Activated CD4-positive, alpha-beta T cell treated with anti-CD3 and anti-CD28 coated beads for 24 hours (primary cell): ENCODE measurements around the gene RNASE4.
A peak's percentile ranks its signal among the peaks of the same experiment; 100 is the strongest.

Source experiments
- DNase-seq, 2 donors: peaks; one replicate each; pipeline ENCODE4 v3.0.0-alpha.2; 2020; ENCODE audit warnings: low read depth in 2 of 2

Gene RNASE4

GRCh38 chr14:20675669-20676068 is 8.7 kb upstream of the RNASE4 start:
- no peak for DNase-seq

DNA sequence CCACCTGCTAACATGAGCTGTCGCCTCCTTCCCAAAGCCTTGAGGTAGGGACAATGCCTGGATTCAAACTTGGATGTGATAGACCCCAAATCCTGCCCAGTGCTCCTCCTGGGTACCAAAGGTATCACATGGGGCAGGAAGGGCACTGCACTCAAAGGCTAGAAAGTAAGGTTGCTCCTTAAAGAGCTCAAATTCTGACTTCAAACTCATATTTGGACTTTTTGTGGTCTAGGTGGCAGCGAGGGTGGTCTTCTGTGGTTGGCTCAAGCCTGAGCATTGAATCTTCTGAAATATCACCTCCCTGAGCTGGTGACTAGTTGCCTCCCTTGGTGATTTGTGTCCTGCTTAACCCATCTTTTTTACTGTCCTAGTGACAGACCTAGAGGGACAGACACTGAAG is 8.3 kb upstream of the RNASE4 start:
- no peak for DNase-seq

DNA sequence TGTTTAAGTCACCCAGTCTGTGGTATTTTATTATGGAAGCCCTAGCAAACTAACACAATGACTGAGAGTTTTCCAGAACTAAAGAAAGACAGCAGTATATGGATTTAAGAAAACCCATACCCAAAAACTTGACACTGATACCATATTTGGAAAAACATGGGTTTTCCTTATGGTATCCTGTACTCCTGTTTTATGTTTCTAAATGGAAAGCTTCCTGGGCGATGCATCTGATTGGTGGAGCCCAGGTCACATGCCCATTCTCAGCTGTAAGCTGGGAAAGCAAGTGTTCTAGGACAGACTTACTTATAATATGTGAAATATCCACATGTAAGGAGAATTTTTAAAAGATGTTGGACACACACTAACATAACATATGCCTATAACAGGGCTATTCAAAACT is 4.5 kb upstream of the RNASE4 start:
- DNase-seq = no peak

DNA sequence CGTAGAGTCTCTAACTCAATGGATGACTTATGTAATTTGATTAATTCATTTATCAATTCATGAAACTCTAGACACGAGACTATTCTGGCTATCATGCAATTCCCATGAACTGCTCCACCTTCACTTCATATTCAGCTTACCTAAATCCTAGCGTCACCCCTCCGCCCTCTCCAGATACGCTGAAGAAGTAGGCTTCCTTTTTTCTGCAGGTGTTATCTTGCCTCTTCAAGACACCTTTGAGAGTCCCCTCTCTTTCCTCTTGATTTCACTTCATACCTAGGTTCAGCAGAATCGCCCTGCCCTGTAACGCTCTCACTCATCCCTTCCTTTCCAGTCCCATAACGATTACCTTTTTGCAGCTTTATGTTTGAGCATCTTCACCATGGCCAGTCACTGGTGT is 4.0 kb upstream of the RNASE4 start:
- no peak for DNase-seq

- peak; percentile 19 to 34 for DNase-seq
These were observed 3.5 kb upstream of the RNASE4 start for GRCh38 chr14:20680843-20681347.

- peak; percentile 77 to 80 for DNase-seq
These were observed 2.8 kb upstream of the RNASE4 start for GRCh38 chr14:20681348-20682126.

DNA sequence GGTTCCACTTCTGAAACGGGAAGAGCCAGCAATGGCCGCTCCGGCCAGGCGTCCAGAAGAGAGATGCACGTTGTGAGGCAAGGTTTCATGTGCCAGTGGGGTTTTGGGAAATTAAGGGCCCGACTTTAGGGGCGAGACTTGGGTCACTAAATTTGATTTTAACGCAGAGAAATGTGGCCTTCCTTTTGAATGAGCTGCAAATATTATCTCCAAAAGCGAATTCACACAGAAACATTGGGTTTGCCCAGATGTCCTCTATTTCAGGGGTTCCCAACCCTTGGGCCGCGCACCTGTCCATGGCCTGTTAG is 2.3 kb upstream of the RNASE4 start:
- DNase-seq = no peak

GRCh38 chr14:20682435-20683124 is 1.8 kb upstream of the RNASE4 start:
- peak; percentile 47 to 64 for DNase-seq

GRCh38 chr14:20683125-20683890 is 1.1 kb upstream of the RNASE4 start:
- peak; percentile 70 to 83 for DNase-seq

- DNase-seq = no peak
These were observed 499 bp downstream of the RNASE4 start for GRCh38 chr14:20684662-20685456.

DNA sequence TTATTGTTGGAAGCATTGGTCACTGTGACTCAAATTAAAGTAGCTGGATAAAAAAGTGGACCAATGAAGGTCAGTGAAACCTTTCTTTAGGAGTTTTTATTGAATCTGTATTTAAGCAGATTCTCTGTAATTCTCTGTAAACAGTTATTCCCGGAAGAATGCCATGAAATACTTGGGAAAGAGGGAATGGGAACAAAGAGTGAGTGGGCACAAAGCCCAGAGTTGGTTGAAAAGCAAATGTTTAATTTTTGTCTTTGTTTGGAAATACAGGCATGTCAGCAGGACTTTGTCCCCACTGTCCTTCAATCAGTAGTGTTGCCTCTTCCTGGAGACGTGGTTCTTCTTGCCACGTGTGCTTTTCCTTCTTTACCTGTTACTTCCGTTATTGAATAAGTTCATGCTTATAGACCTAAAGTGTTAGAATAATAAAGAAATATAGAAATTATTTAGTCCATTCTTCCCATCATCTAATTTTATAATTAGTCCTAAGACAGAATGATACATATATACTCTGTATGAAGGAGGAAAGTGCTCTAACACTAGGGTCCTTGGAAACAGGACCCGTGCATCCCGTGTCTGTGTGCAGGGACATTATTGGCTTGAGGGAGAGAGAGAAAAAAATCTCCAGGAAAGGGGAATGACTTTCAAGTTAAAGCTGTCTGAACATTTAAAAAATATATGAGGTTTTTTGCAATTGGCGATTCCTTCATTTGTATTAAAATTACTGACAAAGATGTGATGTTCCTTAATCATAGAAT is 2.2 kb downstream of the RNASE4 start:
- DNase-seq = no peak

DNA sequence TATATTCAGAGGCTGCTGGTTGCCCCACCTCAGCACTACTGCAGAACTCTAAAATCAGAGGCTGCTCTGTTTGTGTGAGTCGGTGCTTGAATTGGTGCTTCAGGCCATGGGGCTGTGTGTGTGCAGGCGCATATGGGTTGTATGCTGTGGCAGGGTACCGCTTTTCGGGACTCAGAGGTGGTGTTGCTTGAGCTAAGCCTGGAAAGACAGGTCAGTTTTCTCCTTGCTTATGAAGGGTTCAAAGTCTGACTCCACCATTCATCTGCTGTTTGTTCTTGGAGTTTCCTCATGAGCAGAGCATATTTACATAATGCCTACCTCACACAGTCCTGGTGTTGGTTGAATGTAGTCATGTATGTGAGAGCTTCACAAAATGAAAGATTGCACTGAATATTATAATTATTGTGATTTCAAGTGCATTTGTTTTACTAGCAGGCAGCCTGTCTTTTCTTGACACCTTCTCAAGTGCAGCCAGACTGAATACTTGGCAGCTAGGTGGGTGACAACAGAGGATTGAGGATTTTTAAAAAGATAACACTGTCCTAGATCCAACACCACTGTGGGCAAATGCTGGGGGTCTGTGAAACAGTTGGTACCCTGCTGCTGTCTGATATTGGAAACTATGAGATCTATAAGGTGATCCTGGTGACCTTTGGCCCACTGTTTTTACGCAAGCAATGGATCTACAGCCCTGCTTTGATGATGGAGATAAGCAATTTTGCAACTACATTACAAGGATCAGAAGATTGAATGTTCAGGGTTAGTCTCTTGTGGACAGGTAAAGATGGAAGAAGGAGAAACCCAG is 3.2 kb downstream of the RNASE4 start:
- no peak for DNase-seq

DNA sequence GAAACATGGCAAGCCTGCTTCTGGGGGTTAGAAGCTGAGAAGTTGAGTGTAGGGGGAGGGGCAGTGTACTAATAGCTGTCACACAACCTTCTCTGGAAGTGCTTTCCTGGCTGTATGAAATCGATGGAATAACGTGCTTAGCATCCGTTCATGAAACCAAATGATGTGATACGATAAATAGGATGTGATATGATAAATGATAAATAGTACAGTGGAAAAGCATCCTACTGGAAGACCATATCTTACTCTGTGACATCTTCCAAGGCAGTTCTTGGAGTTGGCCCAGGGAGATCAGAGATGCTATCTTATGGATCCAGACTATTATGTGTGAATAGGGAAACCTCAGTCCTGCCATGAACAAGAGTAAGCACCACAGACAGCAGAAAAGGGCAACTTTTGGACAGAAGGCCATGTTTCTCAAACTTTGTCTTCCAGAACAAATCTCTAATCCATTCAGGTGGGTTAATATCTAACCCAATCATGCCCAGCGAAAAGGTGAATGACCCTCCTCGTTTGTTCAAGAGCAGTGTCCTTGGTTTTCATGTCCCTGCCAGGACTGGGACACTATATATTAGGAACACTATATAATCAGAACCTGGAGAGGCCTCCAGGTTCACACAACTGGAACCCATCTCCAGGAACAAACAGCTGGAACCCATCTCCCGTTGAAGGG is 3.9 kb downstream of the RNASE4 start, which contains the start of gene ANG:
TSS of gene ANG (plus strand) at position 598 of the 673 bp plus-strand sequence. CDS start 4,801 bp downstream, outside the sequence.
- DNase-seq = no peak

- DNase-seq = no peak
These were observed 6.7 kb downstream of the RNASE4 start for GRCh38 chr14:20690848-20691640.

DNA sequence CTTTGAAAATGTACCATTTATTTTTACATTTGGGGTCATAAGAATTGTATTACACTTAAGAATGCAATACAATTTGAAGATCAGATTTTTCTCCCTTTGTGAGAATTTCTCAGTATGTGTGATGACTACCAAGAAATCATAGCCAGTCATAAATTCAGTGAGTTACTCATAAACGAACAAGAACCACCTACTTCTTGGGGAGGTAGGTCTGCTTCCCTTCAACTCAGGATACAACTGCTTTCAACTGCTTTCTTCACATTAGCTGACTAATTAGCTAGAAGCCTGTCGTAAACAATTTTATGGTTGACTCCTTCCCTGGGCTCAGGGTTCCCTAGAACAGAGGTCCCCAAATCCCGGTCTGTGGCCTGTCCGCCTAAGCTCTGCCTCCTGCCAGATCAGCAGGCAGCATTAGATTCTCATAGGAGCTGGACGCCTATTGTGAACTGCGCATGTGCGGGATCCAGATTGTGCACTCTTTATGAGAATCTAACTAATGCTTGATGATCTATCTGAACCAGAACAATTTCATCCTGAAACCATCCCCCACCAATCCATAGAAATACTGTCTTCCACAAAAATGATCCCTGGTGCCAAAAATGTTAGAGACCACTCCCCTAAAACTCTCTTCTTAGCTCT is 7.9 kb downstream of the RNASE4 start:
- DNase-seq = no peak

- DNase-seq = no peak
These were observed 12.4 kb downstream of the RNASE4 start for GRCh38 chr14:20696764-20697163.

GRCh38 chr14:20697273-20698017 is 13.1 kb downstream of the RNASE4 start:
- DNase-seq = peak; percentile 33 to 53

- no peak for DNase-seq
These were observed 13.6 kb downstream of the RNASE4 start for GRCh38 chr14:20698018-20698329.
